Measurements from ENCODE around the gene BDH1.

BDH1 gene

GRCh38 chr3:197583371-197583770 lies 27.6 kb upstream of the BDH1 start:
- ATAC-seq: no peak
- no peak for TF ChIP-seq ZNF8 (CRISPR knock-in tag; IDR thresholded peaks at IDR 0.05)
- no peak for TF ChIP-seq ISL1 (CRISPR knock-in tag; IDR thresholded peaks at IDR 0.05)
- TF ChIP-seq CSRNP3 (CRISPR knock-in tag; IDR thresholded peaks at IDR 0.05): no peak
- TF ChIP-seq POU6F1 (CRISPR knock-in tag; IDR thresholded peaks at IDR 0.05; ENCODE audit: borderline replicate concordance, low read depth): no peak
- TF ChIP-seq TOX (CRISPR knock-in tag; IDR thresholded peaks at IDR 0.05; ENCODE audit: borderline replicate concordance): no peak
- TF ChIP-seq ZNF70 (CRISPR knock-in tag; IDR thresholded peaks at IDR 0.05): no peak
- no peak for TF ChIP-seq ESRRG (CRISPR knock-in tag; IDR thresholded peaks at IDR 0.05)
- TF ChIP-seq ZC3H10 (CRISPR knock-in tag; IDR thresholded peaks at IDR 0.05): no peak
- no peak for TF ChIP-seq OSR1 (CRISPR knock-in tag; IDR thresholded peaks at IDR 0.05)
- no peak for TF ChIP-seq RARB (CRISPR knock-in tag; IDR thresholded peaks at IDR 0.05)
- no peak for TF ChIP-seq ZFP30 (CRISPR knock-in tag; IDR thresholded peaks at IDR 0.05)
- no peak for TF ChIP-seq ZNF565 (CRISPR knock-in tag; conservative IDR thresholded peaks at IDR 0.05; ENCODE audit: low read depth)
- no peak for TF ChIP-seq TSHZ2 (CRISPR knock-in tag; IDR thresholded peaks at IDR 0.05)
- TF ChIP-seq PATZ1 (CRISPR knock-in tag; IDR thresholded peaks at IDR 0.05; ENCODE audit: borderline replicate concordance): no peak
- TF ChIP-seq TCF4 (CRISPR knock-in tag; IDR thresholded peaks at IDR 0.05; ENCODE audit: borderline replicate concordance): no peak

- ATAC-seq: no peak
- no peak for TF ChIP-seq ESRRG (CRISPR knock-in tag; IDR thresholded peaks at IDR 0.05)
- TF ChIP-seq GLIS3 (CRISPR knock-in tag; IDR thresholded peaks at IDR 0.05): no peak
- no peak for TF ChIP-seq RARB (CRISPR knock-in tag; IDR thresholded peaks at IDR 0.05)
- no peak for TF ChIP-seq CREB5 (CRISPR knock-in tag; IDR thresholded peaks at IDR 0.05; ENCODE audit: low read depth)
- no peak for TF ChIP-seq BACH2 (CRISPR knock-in tag; IDR thresholded peaks at IDR 0.05; ENCODE audit: borderline replicate concordance)
- TF ChIP-seq SNAI2 (CRISPR knock-in tag; IDR thresholded peaks at IDR 0.05): no peak
- no peak for TF ChIP-seq TOX (CRISPR knock-in tag; IDR thresholded peaks at IDR 0.05; ENCODE audit: borderline replicate concordance)
- TF ChIP-seq CSRNP3 (CRISPR knock-in tag; IDR thresholded peaks at IDR 0.05): no peak
- no peak for TF ChIP-seq ZNF565 (CRISPR knock-in tag; conservative IDR thresholded peaks at IDR 0.05; ENCODE audit: low read depth)
Observed at GRCh38 chr3:197580253-197580691, 24.5 kb upstream of the BDH1 start.

- ATAC-seq: no peak
- TF ChIP-seq CSDC2 (CRISPR knock-in tag; IDR thresholded peaks at IDR 0.05): no peak
- no peak for TF ChIP-seq GLIS3 (CRISPR knock-in tag; IDR thresholded peaks at IDR 0.05)
- no peak for TF ChIP-seq ZC3H10 (CRISPR knock-in tag; IDR thresholded peaks at IDR 0.05)
- TF ChIP-seq RARB (CRISPR knock-in tag; IDR thresholded peaks at IDR 0.05): no peak
- TF ChIP-seq BACH2 (CRISPR knock-in tag; IDR thresholded peaks at IDR 0.05; ENCODE audit: borderline replicate concordance): no peak
- no peak for TF ChIP-seq ZFP3 (CRISPR knock-in tag; IDR thresholded peaks at IDR 0.05)
- no peak for TF ChIP-seq ESRRG (CRISPR knock-in tag; IDR thresholded peaks at IDR 0.05)
- no peak for TF ChIP-seq ZNF70 (CRISPR knock-in tag; IDR thresholded peaks at IDR 0.05)
- TF ChIP-seq OSR1 (CRISPR knock-in tag; IDR thresholded peaks at IDR 0.05): no peak
- no peak for TF ChIP-seq TCF4 (CRISPR knock-in tag; IDR thresholded peaks at IDR 0.05; ENCODE audit: borderline replicate concordance)
- no peak for TF ChIP-seq TSHZ2 (CRISPR knock-in tag; IDR thresholded peaks at IDR 0.05)
- no peak for TF ChIP-seq ZNF565 (CRISPR knock-in tag; conservative IDR thresholded peaks at IDR 0.05; ENCODE audit: low read depth)
- no peak for TF ChIP-seq ARNTL (CRISPR knock-in tag; IDR thresholded peaks at IDR 0.05; ENCODE audit: borderline replicate concordance, low read depth)
- TF ChIP-seq TOX (CRISPR knock-in tag; IDR thresholded peaks at IDR 0.05; ENCODE audit: borderline replicate concordance): no peak
Observed at GRCh38 chr3:197578376-197578775, 22.6 kb upstream of the BDH1 start.
